SK-N-MC (cell line): ENCODE measurements around the gene SLC1A7.
"Not testable (repeated sequence)": the region's sequence is repeated elsewhere in the genome, so short reads cannot be mapped to it uniquely, and the experiment has no call there.

Source experiments
- DNase-seq: peaks from one replicate; pipeline ENCODE4 v3.0.0-alpha.2; 2011; ENCODE audit warnings: low read depth, low spot score
- H3K27ac ChIP-seq: fragments of 200-600 bp; sonication (generic); 2 replicates; pipeline ENCODE4 v1.5.1; 2016; ENCODE audit warnings: mixed run types
- H3K36me3 ChIP-seq: fragments of 200-600 bp; sonication (generic); 2 replicates; pipeline ENCODE4 v1.6.1; 2017; ENCODE audit warnings: antibody characterized with exemption, low read length, mixed read lengths; ENCODE audit not compliant: insufficient read depth
- H3K4me3 ChIP-seq: fragments of 200-600 bp; sonication (generic); 2 replicates; pipeline ENCODE4 v1.5.1; 2016
- H3K9ac ChIP-seq: fragments of 200-600 bp; sonication (generic); 2 replicates; pipeline ENCODE4 v1.8.0; 2017; ENCODE audit warnings: mixed run types, mixed read lengths; ENCODE audit not compliant: insufficient read length
- H3K9me3 ChIP-seq: fragments of 200-600 bp; sonication (generic); 2 replicates; pipeline ENCODE4 v1.6.1; 2017; ENCODE audit warnings: low read depth, mild to moderate bottlenecking, antibody characterized with exemption, low read length, moderate library complexity, mixed read lengths
- EZH2 ChIP-seq: fragments of 200-600 bp; sonication (generic); IDR thresholded peaks from one replicate; pipeline ENCODE4 v1.6.1; 2017; ENCODE audit warnings: antibody characterized with exemption
- FOXP2 ChIP-seq: optimal IDR thresholded peaks from 2 replicates; pipeline ENCODE3; 2011; ENCODE audit warnings: mild to moderate bottlenecking, moderate library complexity; ENCODE audit not compliant: insufficient read depth; ENCODE audit errors: extremely low read length, control extremely low read depth
- POLR2AphosphoS5 ChIP-seq: IDR thresholded peaks from 2 replicates; pipeline ENCODE4 v1.6.1; 2012; ENCODE audit warnings: mild to moderate bottlenecking, low read depth, low read length, borderline replicate concordance

Gene SLC1A7

GRCh38 chr1:53142226-53142853 lies at the start of gene SLC1A7:
SLC1A7 (minus strand) TSS chr1:53142638; CDS start chr1:53142449, 189 bp downstream.
- no peaks in the 10 kb centered on the region; the same call in 1 of the 2 replicates for H3K9me3 ChIP-seq
- TF ChIP-seq POLR2AphosphoS5 (no peak), FOXP2 (no peak), EZH2 (no peak)
- H3K9ac ChIP-seq: no peak within 1 kb of the TSS
- no peaks in the 10 kb centered on the region for H3K36me3 ChIP-seq
- H3K27ac ChIP-seq: no peak within 1 kb of the TSS
- DNase-seq: no peak
- H3K4me3 ChIP-seq: no peak within 1 kb of the TSS

DNA sequence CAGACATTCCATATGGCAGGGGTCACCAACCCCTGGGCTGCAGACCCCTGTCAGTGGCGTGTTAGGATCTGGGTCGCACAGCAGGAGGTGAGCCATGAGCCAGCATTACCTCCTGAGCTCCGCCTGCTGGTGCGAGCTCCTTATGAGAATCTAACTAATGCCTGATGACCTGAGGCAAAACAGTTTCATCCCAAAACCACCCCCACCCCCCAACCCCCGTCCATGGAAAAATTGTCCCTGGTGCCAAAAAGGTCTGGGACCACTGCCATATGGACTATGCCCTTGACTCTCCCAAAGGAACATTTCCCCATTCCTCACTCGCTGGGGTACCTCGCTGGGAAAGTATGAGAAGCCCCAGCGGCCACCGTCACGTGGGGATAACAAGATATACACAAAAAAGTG lies 47.8 kb upstream of the SLC1A7 start:
- Histone ChIP-seq H3K36me3 (no peaks in the 10 kb centered on the region), H3K9me3 (no peaks in the 10 kb centered on the region), H3K4me3 (no peak overlapping the region), H3K27ac (no peak overlapping the region), H3K9ac (no peak overlapping the region)
- no peak for TF ChIP-seq FOXP2
- TF ChIP-seq EZH2: no peak
- no peak for TF ChIP-seq POLR2AphosphoS5
- DNase-seq: no peak

DNA sequence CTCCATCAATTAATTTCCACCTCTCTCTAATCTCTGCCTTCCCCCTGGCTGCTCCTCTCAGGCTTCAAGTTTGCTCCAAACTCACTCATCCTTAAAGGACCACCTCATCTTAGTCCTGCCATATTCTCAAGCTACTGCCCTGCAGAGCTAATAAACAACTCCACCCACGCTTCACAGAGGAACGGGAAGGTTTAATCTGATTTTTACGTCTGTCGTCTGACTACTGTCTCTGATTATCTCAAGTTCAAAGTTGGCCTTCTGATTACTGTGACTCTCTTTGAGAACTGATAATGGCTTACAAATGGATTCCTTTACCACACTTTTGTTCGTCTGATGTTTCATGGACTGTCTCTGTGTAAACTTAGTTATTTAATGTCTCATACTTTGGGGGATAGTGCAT lies 46.6 kb upstream of the SLC1A7 start:
- H3K27ac ChIP-seq: no peak overlapping the region
- DNase-seq: no peak

DNA sequence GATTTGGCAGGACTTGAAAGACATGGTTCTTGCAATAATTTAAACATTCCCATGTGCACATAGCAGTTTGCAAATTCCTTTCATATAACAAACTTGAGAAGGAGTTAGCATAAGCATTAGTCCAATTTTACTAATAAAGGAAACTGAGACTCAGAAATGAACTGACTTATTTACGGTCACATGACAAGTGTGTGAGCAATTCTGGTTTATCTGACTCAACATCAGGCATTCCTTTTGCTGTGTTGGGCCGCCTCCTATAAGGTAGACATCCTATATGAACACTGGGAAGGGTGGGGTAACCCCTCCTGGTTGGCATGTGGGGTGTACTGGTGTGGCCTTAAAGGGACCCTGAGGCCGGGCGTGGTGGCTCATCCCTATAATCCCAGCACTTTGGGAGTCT lies 45.7 kb upstream of the SLC1A7 start:
- Histone ChIP-seq H3K27ac (no peak overlapping the region), H3K9me3 (no peaks in the 10 kb centered on the region), H3K4me3 (no peak overlapping the region), H3K9ac (no peak overlapping the region), H3K36me3 (no peaks in the 10 kb centered on the region)
- DNase-seq: no peak
- TF ChIP-seq FOXP2 (no peak), EZH2 (no peak), POLR2AphosphoS5 (no peak)

More for the DNA sequence above, 46.6 kb upstream of the SLC1A7 start:
- Histone ChIP-seq H3K9ac (no peak overlapping the region), H3K36me3 (no peaks in the 10 kb centered on the region), H3K9me3 (no peaks in the 10 kb centered on the region), H3K4me3 (no peak overlapping the region)
- no peak for TF ChIP-seq POLR2AphosphoS5
- TF ChIP-seq EZH2: no peak
- TF ChIP-seq FOXP2: no peak

- DNase-seq: no peak
- H3K9ac ChIP-seq: no peak overlapping the region
- H3K9me3 ChIP-seq: no peaks in the 10 kb centered on the region
- no peak overlapping the region for H3K4me3 ChIP-seq
- H3K27ac ChIP-seq: no peak overlapping the region
- no peaks in the 10 kb centered on the region for H3K36me3 ChIP-seq
- TF ChIP-seq EZH2: no peak
- TF ChIP-seq POLR2AphosphoS5: no peak
- TF ChIP-seq FOXP2: no peak
Observed at GRCh38 chr1:53187401-53187800, 45.0 kb upstream of the SLC1A7 start.

DNA sequence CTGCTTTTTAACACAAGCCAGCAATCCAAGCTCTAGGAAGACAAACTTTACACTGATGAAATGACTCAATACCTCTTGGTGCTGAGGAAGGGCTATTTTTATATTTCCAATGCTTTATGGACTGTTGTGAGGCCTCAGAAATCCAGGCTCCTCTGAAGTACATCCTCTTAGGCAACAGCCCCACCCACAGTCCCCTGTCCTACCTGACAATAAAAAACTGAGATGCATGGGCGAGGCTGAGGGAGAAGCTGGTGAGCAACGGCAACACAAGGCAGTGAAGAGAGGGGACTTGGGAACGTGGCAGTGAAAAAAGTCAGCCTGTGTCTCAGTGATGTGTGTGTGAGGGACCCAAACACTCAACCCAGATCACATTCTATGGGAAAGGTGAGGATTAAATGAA lies 44.1 kb upstream of the SLC1A7 start:
- DNase-seq: no peak
- Histone ChIP-seq H3K4me3 (no peak overlapping the region), H3K9me3 (no peaks in the 10 kb centered on the region), H3K27ac (no peak overlapping the region), H3K36me3 (no peaks in the 10 kb centered on the region), H3K9ac (no peak overlapping the region)
- no peak for TF ChIP-seq EZH2
- no peak for TF ChIP-seq FOXP2
- TF ChIP-seq POLR2AphosphoS5: no peak

- not testable (repeated sequence) for H3K9me3 ChIP-seq, H3K4me3 ChIP-seq, H3K9ac ChIP-seq, H3K36me3 ChIP-seq, H3K27ac ChIP-seq, DNase-seq
Observed at GRCh38 chr1:53185955-53186297, 43.5 kb upstream of the SLC1A7 start.

DNA sequence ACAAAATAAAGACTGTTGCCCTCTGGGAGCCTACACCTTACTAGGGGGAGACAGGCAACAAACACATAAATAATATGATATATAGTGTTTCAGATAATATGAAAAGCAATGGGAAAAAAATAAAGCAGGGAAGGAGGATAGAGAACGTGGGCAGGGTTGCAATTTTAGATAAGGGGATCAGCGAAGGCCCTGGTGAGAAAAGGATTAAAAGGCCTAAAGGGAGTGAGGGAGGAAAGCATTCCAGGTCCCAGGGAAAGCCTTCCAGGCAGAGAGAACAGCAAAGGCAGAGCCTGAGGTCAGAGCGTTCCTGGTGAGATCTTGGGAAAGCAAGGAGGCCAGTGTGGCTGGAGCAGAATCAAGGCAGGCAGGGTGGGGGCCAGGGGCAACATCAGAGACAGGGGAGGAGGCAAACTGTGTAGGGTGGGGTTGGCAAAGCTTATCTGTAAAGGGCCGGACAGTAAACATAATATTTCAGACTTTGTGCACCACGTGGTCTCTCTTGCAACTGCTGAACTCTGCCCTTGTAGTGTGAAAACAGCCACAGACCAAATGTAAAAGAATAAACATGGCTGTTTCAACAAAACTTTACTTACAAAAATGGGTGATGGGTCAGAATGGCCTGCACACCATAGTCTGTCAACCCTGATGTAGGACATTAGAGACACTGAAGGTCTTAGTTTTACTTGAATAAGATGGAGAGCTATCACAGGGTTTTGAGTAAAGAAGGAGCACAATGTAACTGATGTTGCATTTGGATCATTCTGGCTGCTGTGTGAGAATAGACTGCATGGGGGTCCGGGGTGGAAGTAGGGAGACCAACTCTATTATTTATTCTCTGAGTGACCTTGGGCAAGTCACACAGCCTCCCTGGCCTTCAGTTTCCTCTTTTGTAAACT lies 40.9 kb upstream of the SLC1A7 start:
- TF ChIP-seq EZH2 (no peak), FOXP2 (no peak), POLR2AphosphoS5 (no peak)
- Histone ChIP-seq H3K9me3 (no peaks in the 10 kb centered on the region), H3K36me3 (no peaks in the 10 kb centered on the region), H3K4me3 (no peak overlapping the region), H3K27ac (no peak overlapping the region), H3K9ac (no peak overlapping the region)
- DNase-seq: no peak

- Histone ChIP-seq H3K9ac (no peak overlapping the region), H3K4me3 (no peak overlapping the region), H3K9me3 (no peaks in the 10 kb centered on the region), H3K36me3 (no peaks in the 10 kb centered on the region), H3K27ac (no peak overlapping the region)
- no peak for TF ChIP-seq EZH2
- TF ChIP-seq POLR2AphosphoS5: no peak
- no peak for TF ChIP-seq FOXP2
- no peak for DNase-seq
Observed at GRCh38 chr1:53182716-53183094, 40.3 kb upstream of the SLC1A7 start.
